ENCODE measurements around the gene CPD. TPM values are rescaled to one million over a fixed set of nuclear protein-coding genes. Genes with fewer than 3 reads are reported as not detected.

CPD gene
- total and polyA plus RNA-seq, 9 of the 15 experiments (the other 6 are each of a cell fraction or from before 2014, with no cell fraction given): 4.5 to 24.4 (median 20.4) TPM

- TF ChIP-seq SRF (CRISPR knock-in tag; IDR thresholded peaks at IDR 0.05) (peak in 1 of 2 experiments; percentile 40; a peak in 1 of 4 replicates), ZNF644 (tag; IDR thresholded peaks at IDR 0.05; ENCODE audit: low read depth) (no peak), NKRF (IDR thresholded peaks at IDR 0.05; ENCODE audit: borderline replicate concordance) (no peak), E2F8 (IDR thresholded peaks at IDR 0.05; ENCODE audit: low read depth, partially characterized antibody) (no peak), GATAD2A (IDR thresholded peaks at IDR 0.05) (0 out of 2 replicates have a peak, but pooled peaks have one; percentile 17), ZNF668 (CRISPR knock-in tag; IDR thresholded peaks at IDR 0.05) (no peak), ETV1 (tag; conservative IDR thresholded peaks at IDR 0.05; ENCODE audit: low read depth) (no peak), CTCF (IDR thresholded peaks at IDR 0.05 in 2 of 3, conservative IDR thresholded peaks at IDR 0.05 in 1 of 3; ENCODE audit: insufficient read depth in 2 of 3, low read depth in 1 of 3, low read length in 3 of 3) (no peak), JUNB (CRISPR knock-in tag; conservative IDR thresholded peaks at IDR 0.05) (no peak), ELK3 (CRISPR knock-in tag; IDR thresholded peaks at IDR 0.05) (no peak), DNMT1 (IDR thresholded peaks at IDR 0.05) (no peak), PTTG1 (tag; IDR thresholded peaks at IDR 0.05; ENCODE audit: low read depth) (no peak), STAT5B (CRISPR knock-in tag; IDR thresholded peaks at IDR 0.05) (no peak), USF1 (CRISPR knock-in tag; IDR thresholded peaks at IDR 0.05) (no peak), ZNF785 (CRISPR knock-in tag; IDR thresholded peaks at IDR 0.05) (no peak), RBM14 (IDR thresholded peaks at IDR 0.05; ENCODE audit: borderline replicate concordance, insufficient read depth, low read depth, low read length) (no peak), TBL1XR1 (IDR thresholded peaks at IDR 0.05; ENCODE audit: low read length in 2 of 2) (no peak), TEAD1 (CRISPR knock-in tag; IDR thresholded peaks at IDR 0.05) (no peak), SIRT6 (IDR thresholded peaks at IDR 0.05; ENCODE audit: low read depth, low read length) (no peak), EHMT2 (IDR thresholded peaks at IDR 0.05) (no peak), KDM1A (IDR thresholded peaks at IDR 0.05) (no peak)
These were observed at the start of gene CPD (continued) for GRCh38 chr17:30378825-30379302.
